Mucosa of descending colon (tissue), 3 donors: ENCODE measurements around the gene GID8. TPM values are rescaled to one million over a fixed set of nuclear protein-coding genes. Genes with fewer than 3 reads are reported as not detected.
A peak's percentile ranks its signal among the peaks of the same experiment; 100 is the strongest.
"Not testable (repeated sequence)": the region's sequence is repeated elsewhere in the genome, so short reads cannot be mapped to it uniquely, and the experiment has no call there.

Source experiments
- ATAC-seq: fragments of 200-7000 bp; cut with Tn5 transposase; one replicate; pipeline ENCODE4 v1.9.1; 2020; ENCODE audit warnings: mild to moderate bottlenecking, moderate library complexity
- DNase-seq, 3 donors: peaks; one replicate each; pipeline ENCODE4 v3.0.0-alpha.2; 2020
- H3K36me3 ChIP-seq: fragments of 200-600 bp; one replicate; pipeline ENCODE4 v1.8.0; 2021; ENCODE audit warnings: low read depth, mild to moderate bottlenecking
- H3K4me1 ChIP-seq: fragments of 200-600 bp; one replicate; pipeline ENCODE4 v1.8.0; 2021; ENCODE audit warnings: low read depth, mild to moderate bottlenecking
- H3K4me3 ChIP-seq: fragments of 200-600 bp; one replicate; pipeline ENCODE4 v1.8.0; 2021; ENCODE audit warnings: mild to moderate bottlenecking
- H3K9me3 ChIP-seq: fragments of 200-600 bp; one replicate; pipeline ENCODE4 v1.8.0; 2021; ENCODE audit warnings: mild to moderate bottlenecking
- CTCF ChIP-seq: fragments of 200-600 bp; IDR thresholded peaks from one replicate; pipeline ENCODE4 v1.8.0; 2022; ENCODE audit warnings: antibody characterized with exemption, mild to moderate bottlenecking
- intact Hi-C, 2 donors: fragments of 100-400 bp; cut with DNase I in 1 of 2; cut with micrococcal nuclease in 1 of 2; formaldehyde crosslinking; loops; one replicate each; pipeline versions ENCODE4 v1.11.0 to v1.11.1; 2022; cut with DNase I, micrococcal nuclease
- total RNA-seq, 3 donors: library from RNA; stranded (reverse); fragmentation: NEBNext Ultra II Directional in 2 of 3; extraction: Animal tissue kit (Norgen Biotek cat#: 25700) in 2 of 3; gene quantifications; one replicate each; pipeline versions ENCODE4 v1.2.1 to v1.2.4, GENCODE V29; 2021 to 2023
- donor health status: DM: no; HTN: no; CAD: no; lungs with moderate emphysema.
- donor health status: DM: no; HTN: no; CAD: no.
- donor health status: DM: no; HTN: yes; CAD: no.

Gene GID8
- total RNA-seq, 3 donors from 2014 or later = 32.6 to 37.1 (median 34.2) TPM

DNA sequence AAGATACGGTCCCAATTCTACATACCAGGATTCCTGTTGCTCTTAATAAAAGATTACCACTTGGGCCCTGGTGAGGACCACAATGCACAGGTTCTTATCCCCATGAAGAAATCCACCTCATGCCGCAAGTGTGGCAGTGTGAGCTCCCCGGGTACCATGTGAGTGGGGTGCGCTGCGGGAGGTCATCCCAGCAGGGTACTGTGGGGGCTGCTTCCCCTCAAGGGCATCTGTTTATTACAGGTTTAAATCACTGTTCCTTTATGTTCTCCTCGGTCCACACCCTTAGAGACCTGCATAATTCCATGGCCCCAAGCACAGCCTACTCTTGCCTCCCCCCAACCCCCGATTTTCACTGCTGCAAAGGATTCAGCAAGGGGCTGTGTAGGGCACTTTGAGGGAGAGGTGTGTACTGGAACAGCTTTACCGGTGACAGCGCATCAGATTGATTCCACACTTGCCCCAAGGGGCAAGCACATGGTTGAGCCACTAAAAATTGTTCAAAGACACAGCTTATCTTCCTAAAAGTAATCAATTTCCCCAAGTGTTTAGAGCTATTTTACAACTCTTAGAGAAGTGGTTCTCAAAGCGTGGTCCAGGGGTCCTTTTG is 17.8 kb upstream of the GID8 start:
- no peak for DNase-seq
- H3K4me1 ChIP-seq = peaks cover 55% of the 10 kb centered on the region
- H3K9me3 ChIP-seq = no peaks in the 10 kb centered on the region
- H3K4me3 ChIP-seq = no peak overlapping the region
- H3K36me3 ChIP-seq = no peaks in the 10 kb centered on the region
- ATAC-seq = no peak
- TF ChIP-seq CTCF = no peak
- intact Hi-C loops = no loop called here

- H3K4me1 ChIP-seq = peaks cover 55% of the 10 kb centered on the region
- H3K9me3 ChIP-seq = no peaks in the 10 kb centered on the region
- no peaks in the 10 kb centered on the region for H3K36me3 ChIP-seq
- intact Hi-C loops = no loop called here
- peak; percentile 64 for ATAC-seq
- no peak overlapping the region for H3K4me3 ChIP-seq
- peak; percentile 26 for TF ChIP-seq CTCF
- DNase-seq = peak in 1 of 3 donors; percentile 71
These were observed 16.7 kb upstream of the GID8 start for GRCh38 chr20:62921119-62921687.

DNA sequence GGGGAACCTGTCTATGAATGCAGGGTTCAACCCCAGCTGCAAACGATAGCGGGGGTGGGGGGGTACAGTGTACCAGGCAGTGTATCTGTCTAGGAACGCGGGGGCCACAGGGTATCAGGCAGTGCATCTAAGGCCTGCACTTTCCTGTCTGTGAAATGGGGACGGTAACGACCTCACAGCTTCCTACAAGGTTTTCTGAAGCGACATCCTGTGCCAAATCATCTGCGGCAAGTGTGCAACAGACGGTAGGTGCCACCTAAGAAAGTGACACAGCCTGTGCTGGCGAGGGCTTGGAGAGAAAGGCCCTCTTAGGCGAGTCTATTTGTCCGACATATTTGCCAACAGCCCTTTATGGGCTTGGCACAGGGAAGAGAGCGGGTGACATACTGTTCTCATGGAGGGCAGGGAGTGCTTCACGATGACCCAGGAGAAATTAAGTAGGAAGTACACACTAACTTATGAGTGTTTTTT is 15.5 kb upstream of the GID8 start:
- intact Hi-C loops = no loop called here
- no peak for DNase-seq
- Histone ChIP-seq H3K9me3 (no peaks in the 10 kb centered on the region), H3K4me3 (no peak overlapping the region), H3K4me1 (peaks cover 55% of the 10 kb centered on the region), H3K36me3 (no peaks in the 10 kb centered on the region)
- peak; percentile 3 for ATAC-seq
- TF ChIP-seq CTCF = no peak

- DNase-seq, H3K9me3 ChIP-seq, H3K4me3 ChIP-seq, ATAC-seq, H3K36me3 ChIP-seq, intact Hi-C loops: not testable (repeated sequence)
- peaks cover 55% of the 10 kb centered on the region for H3K4me1 ChIP-seq
These were observed 14.8 kb upstream of the GID8 start for GRCh38 chr20:62923059-62923668.

DNA sequence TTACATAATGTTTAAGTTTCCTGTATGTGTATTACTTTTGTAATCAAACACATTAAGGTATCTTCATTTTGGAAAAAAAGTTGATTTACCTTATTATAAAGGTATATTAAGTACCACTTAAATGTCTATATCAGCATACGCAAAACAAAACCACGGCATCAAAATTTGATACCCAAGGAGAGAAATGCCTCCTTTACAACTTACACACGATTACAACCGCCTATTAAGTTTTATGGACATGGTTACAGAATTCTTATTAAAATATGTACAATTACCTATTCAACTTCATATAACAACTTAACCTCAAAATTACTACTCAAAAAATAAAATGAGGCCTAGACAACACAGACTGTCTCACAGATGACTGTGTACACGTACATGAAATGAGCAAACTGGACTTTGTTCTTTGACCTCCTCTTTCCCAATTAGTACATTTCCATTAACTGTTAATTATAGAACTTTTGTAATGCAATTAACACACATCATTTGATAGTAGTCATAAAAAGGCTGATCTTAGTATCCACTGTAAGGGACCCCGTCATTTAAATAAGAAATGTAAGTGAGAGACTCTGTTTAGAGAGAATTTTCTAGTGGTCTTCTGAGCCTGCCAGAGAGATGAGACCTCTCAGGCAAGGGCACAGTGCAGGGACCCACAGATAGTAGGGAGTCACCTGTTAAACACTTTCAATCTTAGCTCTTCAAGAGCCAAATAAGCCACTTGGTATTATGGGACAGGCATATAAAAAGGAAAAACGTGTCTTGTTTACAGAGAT is 14.1 kb upstream of the GID8 start:
- Histone ChIP-seq H3K36me3 (no peaks in the 10 kb centered on the region), H3K4me3 (no peak overlapping the region), H3K9me3 (no peaks in the 10 kb centered on the region), H3K4me1 (peaks cover 56% of the 10 kb centered on the region)
- no peak for TF ChIP-seq CTCF
- intact Hi-C loops = no loop called here
- no peak for ATAC-seq
- no peak for DNase-seq
